GM20431 (cell line): ENCODE data around the gene CRIP1.

ENCODE experiments used
- in situ Hi-C: fragments of 300-500 bp; cut with MseI, MboI; formaldehyde crosslinking; loops from one replicate; pipeline ENCODE4 v1.15.0; 2020; ENCODE audit warnings: low sequenced_read_pairs; ENCODE audit not compliant: unreplicated experiment

CRIP1 gene, protein sequence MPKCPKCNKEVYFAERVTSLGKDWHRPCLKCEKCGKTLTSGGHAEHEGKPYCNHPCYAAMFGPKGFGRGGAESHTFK

DNA sequence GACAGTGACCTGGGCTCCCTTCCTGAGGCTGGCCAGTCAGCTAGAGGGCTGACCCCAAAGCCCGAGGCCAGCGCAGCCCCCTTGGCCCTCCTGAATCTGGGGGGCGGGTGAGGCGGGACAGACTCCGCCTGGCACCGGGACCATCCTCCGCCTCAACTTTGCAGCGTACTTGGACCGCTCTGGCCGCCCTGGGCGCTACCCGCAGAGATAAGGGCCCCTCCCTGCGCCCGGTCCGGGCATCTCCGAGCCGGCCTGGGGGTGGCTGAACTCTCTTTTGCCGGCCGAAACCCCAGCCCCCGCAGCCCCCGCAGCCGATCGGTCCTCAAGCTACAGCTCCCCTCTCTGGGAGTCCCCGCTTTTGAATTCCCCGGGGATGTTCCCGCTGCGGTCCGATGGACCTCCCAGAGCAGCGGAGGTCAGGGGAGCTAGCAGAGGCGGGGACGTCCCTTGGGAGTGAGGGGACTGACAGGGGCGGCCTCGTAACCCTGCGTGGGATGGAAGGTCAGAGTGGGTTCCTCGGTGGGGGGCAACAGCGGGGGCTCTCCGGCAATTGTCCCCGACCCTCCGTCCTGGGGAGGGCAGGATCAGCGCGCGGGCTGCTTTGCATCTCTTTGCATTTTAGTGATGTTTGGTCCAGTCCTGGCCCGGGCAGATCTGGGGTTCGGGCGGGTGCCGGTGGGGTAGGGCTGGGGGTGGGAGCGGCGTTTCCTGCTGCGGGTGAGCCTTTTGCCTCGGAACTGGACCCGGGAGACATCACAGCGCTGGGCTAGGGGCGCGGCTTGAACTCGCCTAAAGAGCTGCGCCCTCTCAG is at the start of gene CRIP1:
TSS of gene CRIP1 (plus strand) at position 724 of the 811 bp plus-strand sequence. CDS start 374 bp downstream, outside the sequence.
- in situ Hi-C loops = no loop called here

DNA sequence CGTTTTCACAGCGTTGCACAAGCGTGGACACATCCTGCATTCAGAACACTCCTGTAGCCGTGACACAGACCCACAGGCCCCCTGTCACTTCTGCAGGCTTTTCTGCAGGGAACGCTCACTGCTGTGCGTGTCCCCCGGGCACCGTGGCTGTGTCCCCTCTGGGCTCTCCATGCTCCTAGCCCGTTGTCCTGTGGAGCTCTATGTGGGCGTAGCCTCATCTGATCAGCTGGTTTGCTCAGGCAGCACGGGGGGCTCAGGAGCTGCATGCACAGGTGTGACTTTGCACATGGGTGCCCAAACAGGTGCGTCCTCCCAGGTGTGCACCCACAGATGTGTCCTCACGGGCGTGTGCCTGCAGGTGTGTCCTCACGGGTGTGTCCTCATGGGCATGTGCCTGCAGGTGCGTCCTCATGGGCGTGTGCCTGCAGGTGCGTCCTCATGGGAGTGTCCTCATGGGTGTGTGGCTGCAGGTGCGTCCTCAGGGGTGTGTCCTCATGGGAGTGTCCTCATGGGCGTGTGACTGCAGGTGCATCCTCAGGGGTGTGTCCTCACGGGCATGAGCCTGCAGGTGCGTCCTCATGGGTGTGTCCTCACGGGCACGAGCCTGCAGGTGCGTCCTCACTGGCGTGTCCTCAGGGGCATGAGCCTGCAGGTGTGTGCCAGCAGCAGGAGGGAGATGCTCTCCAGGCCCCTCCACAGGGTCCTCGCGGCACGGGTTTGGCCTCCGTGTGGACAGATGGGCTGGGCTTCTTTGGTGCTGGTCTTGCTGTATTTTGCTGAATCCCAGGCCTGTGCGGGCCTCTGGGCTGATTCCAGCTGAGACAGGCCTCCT is 49.6 kb upstream of the CRIP1 start:
- in situ Hi-C loops = no loop called here

DNA sequence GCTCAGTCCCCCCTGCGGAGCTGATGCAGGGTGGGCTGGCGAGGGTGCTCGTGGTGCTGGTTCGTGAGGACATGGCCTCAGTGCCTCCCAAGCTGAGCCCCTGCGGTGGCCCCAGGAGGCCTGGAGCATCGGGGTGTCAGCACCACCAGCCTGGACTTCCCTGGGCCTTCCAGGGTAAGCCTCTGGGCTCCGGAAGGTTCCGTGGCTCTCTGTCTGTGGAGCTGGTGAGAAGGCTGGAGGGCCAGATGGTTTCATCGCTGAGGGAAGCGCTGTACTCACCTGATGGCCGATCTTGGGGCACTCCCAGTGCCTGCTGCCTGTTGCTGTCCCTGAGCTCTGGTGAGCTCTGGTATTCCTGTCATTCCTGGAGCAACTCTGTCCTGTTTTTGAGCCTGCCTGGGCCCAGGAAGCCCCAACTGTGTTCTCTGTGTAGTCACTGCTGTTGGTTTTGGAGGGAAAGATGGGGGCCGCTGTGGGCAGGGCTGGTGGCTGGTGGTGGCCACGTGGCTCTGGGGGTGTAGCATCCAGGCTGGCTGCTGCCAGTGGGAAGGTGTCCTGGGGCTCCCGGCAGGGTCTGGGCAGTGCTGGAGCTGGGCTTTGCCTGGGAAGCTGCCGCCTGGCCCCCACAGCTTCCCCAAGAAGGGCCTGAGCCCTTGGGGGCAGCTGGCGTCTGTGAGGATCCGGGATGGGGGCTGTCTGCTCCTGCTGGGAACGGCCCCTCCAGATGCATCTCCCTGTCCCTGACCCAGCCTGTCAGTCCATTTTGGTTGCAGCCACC is 48.8 kb upstream of the CRIP1 start:
- in situ Hi-C loops = no loop called here

DNA sequence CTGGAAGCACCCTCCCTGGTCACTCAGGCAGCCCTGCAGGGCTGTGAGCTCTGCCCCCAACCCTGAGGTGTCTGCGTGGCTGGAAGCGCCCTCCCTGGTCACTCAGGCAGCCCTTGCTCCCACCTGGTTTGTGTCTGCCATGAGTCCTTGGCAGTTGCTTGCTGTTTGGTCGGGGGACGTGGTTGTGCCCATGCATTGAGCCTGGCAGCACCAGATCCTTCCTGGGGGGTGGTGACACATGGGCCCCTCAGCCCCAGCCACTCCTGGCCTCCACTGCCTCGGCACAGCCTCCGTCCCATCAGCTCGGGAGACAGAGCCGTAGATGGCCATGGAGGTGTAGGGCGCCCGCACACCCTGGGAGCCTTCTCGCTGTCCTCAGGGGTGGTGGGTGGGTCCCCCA is 47.5 kb upstream of the CRIP1 start:
- in situ Hi-C loops = no loop called here

DNA sequence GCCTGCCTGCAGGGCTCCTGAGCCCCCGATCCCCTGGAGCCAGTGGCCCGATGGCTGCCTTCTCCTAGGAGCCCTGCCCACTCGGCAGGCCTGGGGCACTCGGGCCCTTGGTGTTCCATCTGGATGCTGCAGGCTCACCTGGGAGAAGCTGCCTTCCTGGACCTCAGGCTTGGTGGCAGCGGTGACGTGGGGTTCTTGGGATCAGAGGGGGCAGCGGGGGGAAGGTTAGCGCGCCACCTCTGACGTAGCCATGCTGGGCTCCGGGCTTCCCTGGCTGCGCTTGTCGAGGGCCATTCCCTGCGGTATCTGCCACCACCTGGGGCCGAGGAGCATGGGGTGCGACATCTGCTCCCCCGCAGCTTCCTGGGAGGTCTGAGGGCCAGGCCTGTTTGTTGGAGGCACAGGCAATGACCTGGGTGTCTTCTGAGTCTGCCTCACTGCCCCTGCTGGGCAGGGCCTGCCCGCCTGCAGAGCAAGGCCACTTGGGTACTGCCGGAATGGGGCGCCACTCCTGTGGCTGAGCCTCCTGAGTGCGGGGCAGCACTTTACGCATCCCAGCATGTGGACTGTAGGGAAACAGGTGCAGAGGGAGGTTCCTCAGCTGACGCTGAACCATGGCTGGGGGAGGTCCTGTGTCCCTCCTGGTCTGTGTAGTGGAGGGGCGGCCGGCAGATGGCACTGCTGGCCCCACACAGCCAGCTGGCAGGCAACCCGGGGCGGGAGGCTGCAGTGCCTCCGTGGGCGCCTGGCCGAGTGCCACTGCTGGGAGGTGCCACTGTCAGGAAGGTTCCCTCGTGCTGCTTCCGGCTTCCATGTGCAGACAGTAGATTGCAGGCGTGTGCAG is 46.8 kb upstream of the CRIP1 start:
- in situ Hi-C loops = no loop called here

DNA sequence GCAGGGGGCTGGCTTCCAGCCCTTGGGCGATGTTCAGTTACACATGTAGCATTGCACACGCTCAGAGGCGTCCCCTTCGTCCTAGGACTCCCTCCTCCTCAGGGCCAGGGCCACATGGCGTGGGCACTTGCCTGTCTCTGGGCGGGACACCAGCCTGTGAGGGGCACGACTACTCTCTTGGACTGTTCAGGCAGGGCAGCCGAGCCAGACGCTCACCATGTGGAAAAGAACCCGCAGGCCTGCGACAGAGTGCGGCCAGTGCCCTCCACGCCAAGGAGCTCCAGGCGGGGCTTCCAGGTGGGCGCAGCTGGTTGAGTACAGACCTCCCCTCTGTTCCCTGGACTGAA is 46.2 kb upstream of the CRIP1 start:
- in situ Hi-C loops = no loop called here

DNA sequence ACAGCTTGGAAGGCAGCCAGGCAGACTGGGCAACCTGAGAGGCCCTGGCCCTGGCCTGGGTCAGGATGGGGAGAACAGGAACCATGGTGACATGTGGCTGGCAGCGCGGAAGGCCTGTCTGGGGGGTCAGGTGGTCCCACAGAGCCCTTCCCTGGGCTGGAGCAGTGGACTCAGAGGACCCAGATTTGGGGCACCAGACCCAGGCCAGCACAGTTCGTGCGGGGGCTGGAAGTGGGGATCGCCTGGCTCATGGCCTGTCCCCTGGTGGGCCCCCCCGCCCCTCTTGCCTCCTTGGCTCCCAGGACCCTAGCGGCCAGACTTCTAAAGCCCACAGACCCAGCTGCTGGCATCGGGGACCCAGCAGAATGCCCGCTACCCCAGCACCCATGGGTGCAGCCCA is 45.7 kb upstream of the CRIP1 start:
- in situ Hi-C loops = no loop called here

DNA sequence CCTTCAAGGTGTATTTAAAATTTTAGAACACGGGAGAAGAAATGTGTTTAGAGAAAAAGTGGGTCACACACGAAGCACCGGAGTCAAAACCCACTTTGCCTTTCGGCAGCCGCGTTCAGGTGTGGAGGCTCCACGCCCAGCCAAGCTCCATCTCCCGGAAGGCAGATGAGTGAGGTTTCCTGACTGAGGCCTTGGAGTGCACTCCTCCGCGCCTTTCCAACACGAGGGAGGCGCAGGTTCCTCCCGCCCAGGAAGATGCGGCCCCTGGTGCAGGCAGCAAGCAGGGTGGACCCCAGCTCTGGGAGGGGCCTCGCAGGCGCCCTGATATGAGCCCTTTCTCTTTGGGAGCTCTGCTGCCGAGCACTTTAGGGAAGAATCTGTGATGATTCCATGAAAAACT is 44.6 kb upstream of the CRIP1 start:
- in situ Hi-C loops = no loop called here

DNA sequence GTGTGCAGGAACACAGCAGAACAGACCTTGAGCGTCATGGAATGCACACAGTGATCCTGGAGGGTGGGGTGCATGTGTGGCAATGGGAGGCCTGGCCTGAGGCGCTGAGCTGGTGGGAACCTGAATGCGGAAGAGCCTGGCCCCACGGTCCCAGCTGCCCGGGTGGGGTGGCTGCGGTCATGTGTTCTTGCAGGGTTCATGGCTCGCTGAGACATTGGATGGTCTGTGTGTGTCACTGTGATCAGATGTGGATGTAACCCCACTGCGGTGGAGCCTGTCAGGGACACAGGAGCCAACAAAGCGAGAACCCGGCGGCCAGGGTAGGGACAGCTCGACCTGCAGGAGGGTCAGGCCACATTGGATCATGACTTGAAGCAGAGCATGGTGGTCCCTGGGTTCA is 43.9 kb upstream of the CRIP1 start:
- in situ Hi-C loops = no loop called here

DNA sequence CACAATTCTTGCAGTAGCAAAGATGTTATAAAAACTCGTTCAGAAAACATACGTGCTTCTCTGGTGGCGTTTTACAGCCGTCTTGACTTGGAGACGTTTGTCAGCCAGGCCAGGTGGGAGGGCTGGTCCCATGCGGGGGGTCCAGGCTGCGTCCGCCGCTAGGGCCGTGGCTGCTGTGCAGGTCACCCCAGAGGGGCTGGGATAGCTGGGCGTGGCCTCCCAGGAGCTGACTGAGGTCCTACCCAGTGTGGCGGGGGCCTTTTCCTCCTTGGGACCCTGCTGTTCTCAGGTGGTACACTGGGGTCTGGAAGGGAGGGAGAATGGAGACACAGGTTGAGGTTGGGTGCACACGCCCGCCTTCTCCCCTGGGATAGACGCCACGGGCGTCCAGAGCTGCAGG is 41.8 kb upstream of the CRIP1 start:
- in situ Hi-C loops = no loop called here

DNA sequence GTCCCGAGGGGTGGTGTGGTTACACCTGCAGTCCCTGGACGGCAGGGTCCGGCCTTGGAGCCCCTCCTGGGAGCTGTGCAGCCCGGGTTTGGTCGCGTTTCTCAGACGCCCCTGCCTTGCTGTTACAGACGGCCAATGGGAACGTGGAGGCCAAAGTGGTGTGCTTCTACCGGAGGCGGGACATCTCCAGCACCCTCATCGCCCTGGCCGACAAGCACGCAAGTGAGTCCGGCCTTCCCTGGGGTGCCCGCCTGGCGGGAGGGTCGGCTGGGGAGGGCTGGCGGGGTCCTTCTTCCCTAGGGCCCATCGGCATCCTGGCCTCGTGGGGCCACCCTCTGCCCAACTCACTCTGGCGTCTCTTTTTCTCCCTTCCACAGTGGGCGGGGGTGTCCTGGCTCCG is 41.4 kb upstream of the CRIP1 start:
- in situ Hi-C loops = no loop called here

DNA sequence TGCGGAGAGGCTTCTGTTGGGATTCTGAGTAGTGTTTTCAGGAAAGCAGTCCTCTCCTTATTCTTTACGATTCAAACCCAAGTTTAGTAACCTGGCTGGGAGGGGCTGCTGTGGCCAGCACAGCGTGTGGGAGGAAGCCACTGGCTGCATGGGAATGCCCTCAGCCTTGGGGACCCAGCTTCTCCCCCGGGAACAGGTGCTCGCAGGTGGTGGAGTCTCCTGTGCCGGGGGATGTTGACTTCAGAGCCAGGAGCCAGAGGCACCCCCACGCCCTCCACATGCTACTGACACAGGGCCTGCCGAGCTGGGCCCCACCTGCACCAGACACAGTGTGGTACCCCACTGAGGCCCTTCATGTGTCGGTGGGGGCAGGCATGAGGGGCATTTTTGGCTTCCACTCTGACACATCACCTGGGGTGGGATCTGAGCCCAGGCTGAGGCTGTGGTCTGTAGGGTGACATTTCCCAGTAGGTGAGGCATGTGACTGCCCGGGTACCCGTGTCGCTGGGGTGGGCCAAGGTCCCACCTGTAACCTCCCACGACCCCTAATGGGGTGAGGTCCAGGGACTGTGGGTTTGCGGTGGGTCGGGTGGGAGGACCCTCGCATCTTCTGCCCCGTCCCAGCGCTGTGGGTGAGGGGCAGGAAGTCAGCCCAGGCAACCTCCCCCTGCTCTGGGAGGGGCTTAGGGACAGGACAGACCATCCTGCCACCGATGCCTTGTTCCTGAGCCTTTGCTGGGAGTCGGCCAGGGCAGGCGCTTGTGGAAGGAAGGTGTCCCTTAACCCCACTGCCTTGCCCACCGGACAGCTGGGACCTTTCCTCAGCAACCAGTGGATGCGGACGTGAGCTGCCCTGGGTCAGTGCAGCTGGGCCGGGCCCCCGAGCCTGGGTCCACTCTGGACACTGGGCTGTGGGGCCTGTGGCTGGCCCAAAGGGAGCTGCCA is 40.5 kb upstream of the CRIP1 start:
- in situ Hi-C loops = no loop called here

DNA sequence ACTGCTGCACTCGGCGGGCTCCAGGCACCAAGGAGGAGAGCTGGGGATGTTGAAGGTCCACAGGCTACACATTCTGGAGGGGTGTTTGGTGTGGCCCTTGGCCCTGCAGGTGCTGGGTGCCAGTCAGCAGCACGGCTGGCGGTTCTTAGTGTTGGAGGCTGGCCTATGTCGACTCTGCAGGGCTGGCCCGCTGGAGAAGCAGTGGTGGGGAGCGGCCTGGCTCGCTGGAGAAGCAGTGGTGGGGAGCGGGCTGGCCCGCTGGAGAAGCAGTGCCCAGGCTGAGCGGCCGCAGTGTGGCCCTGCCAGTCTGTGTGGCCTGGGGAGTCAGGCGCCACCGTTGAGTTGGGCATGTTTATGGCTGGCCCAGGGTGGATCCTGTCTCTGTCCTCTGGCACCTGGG is 39.7 kb upstream of the CRIP1 start:
- in situ Hi-C loops = no loop called here

DNA sequence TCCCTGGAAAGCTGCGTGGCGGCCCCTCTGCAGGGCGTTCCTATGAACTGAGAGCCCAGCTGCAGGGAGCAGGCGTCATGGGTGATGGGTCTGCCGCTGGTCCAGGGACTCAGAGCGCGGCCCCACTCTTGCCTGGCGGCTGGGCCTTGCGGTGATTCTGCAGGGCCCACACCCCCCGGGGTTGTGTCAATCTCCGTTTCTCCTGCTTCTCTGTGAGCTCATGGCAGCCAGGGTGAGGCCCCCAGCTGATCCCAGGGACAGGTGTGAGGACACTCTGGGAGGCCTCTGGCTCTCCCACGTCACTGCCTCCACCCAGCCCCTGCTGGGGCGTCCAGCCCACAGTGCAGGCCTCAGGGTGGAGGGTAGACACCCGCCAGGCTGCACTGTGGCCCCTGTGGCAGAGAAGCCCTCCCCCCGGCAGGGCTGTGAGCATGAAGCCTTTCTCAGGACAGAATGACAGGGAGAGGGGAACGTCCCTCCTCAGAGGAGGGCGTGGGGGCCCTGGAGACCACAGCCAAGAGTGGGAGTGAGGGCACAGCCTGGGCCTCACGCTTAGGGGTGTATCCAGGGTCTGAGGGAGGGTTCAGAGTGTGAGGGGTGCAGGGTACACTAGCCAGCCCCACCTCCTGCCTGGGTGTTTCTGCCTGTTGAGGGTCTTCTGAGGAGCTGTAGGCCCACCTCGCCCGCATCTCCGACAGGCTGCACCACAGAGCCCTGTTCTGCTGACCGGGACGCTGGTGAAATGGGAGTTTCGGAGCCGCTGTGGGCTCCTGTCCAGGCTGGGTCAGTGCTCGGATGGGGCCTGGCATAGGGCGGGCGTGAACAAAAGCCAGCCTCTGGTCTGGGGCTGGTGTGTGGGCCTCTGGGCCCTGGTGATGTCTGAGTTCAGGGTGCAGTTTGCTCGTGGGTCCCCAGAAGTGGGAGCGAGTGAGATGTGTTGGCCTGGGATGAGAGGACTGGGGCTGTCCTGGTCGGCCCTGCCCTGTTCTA is 38.7 kb upstream of the CRIP1 start:
- in situ Hi-C loops = no loop called here

DNA sequence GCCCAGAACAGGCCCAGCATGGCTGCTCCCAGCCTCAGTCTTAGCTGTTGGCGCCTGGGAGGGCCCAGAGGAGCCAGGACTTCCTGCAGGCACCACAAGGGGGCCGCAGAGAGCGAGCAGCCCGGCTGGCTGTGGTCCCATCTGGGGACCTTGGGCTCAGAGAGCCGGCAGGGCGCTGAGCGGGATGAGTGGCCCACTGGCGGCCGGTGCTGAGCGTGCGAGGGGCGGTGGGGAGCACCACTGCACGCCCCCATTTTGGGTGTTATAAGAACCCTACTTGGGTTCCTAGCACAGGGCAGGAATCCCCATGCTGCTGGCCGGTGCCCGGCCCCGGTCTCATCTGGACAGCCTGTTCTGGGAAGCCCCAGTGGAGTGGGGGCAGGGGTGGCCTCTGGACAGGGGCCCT is 38.0 kb upstream of the CRIP1 start:
- in situ Hi-C loops = no loop called here

DNA sequence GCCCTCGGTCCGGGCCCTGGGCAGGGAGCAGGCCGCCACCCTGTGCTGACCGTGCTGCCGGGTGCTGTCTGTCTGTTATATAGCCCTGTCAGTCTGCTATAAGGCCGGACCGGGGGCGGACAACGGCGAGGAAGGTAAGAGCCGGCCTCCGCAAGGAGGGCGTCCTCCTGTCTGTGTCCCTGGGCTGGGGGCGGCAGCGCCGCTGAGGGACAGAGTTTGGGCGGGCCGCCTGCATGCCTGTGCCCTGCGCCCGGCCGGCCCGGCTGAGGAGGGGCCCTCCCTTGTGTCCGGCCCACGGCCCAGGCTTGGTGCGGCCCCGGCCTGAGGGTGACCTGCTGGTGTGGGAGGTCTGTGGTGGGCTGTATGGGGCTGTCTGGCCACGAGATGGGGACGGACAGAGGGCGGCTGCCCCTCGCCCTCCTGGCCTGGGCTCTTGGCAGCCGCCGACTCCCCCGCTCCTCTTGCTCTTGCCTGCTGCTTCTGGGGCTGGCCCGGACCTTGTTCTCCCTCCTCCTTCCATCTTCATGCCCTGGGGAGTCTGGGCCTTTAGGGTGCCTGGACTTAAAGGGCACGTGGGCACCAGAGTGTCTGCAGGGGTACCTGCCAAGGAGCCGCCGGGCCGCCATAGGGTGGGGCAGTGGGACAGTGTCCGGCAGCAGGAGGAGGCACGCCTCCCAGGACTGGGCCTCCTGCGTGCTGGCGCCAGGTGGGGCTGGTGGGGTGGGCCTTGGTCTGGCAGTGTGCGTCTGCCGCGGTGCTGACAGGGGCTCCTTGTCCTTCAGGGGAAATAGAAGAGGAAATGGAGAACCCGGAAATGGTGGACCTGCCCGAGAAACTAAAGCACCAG is 37.2 kb upstream of the CRIP1 start:
- in situ Hi-C loops = no loop called here

DNA sequence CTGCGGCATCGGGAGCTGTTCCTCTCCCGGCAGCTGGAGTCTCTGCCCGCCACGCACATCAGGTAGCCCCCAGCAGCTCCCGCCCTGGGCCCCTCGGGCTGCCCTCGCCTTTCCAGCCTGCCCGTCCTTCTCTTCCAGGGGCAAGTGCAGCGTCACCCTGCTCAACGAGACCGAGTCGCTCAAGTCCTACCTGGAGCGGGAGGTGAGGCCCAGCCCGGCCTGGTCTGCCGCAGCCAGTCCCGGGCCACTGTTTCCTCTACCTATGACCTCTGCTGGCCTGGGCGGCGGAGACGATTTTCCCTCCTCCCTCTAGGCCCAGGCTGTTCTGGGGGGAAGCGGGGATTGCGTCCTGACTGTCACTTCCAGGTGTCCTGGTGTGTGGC is 36.6 kb upstream of the CRIP1 start:
- in situ Hi-C loops = no loop called here
